ENCODE results near the gene C9orf153. TPM values are rescaled to one million over a fixed set of nuclear protein-coding genes. Genes with fewer than 3 reads are reported as not detected.

The C9orf153 gene
- total RNA-seq, 1 experiment from 2014 or later = not detected

DNA sequence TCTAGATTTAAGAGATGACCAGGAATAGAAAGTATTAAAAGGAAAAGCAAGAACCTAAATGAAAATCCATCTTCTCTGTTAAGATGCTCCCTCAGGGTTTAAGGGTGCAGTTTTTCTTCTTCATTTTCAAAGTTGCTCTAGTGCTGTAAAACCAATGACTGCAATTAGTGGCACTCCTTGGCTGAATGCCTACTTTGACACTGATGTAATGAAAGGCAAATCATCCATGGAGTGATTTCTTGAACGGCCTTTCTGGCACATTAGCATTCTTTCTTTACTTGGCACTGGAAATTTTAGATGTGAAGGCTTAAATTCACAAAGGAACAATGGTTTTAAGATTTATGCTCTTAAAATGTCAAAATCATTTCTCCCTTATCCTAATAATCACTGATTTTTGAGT, 42.2 kb upstream of the C9orf153 start:
- ChIA-PET RAD21 (ENCODE audit: low non-redundant PET in 1 of 2, low total read pairs in 2 of 2, uncharacterized antibody in 2 of 2, unreplicated experiment in 2 of 2) (no interaction called here), CTCF (no interaction called here), POLR2A (no interaction called here)
- Histone ChIP-seq H2AFZ (ENCODE audit: low read depth, low read length, poor library complexity, severe bottlenecking) (no peak overlapping the region), H3K9me2 (ENCODE audit: insufficient read depth) (no peaks in the 10 kb centered on the region), H3K9me3 (ENCODE audit: control insufficient read depth in 1 of 2, insufficient read depth in 1 of 2, low read depth in 1 of 2, low read length in 2 of 2) (no peaks in the 10 kb centered on the region), H3K27ac (ENCODE audit: low read depth, low read length) (no peak overlapping the region), H3K4me3 (replicated peaks in 1 of 2; ENCODE audit: low read depth in 1 of 2, low read length in 2 of 2) (no peak overlapping the region), H3K4me2 (ENCODE audit: low read length) (no peak overlapping the region), H3K36me3 (ENCODE audit: control insufficient read depth in 1 of 2, insufficient read depth in 2 of 2, low read length in 2 of 2) (peaks cover 16 to 39% of the 10 kb centered on the region in 2 experiments; a peak in 3 of 4 replicates), H4K20me1 (ENCODE audit: insufficient read depth) (no peaks in the 10 kb centered on the region), H3K4me1 (ENCODE audit: control insufficient read depth in 1 of 2, insufficient read depth in 2 of 2, low read length in 2 of 2) (peaks cover 2 to 7% of the 10 kb centered on the region in 2 experiments; a peak in 3 of 4 replicates), H3K27me3 (ENCODE audit: insufficient read depth, low read length) (no peaks in the 10 kb centered on the region), H3K79me2 (ENCODE audit: insufficient read depth, low read length) (no peaks in the 10 kb centered on the region), H3K9ac (ENCODE audit: low read length) (no peak overlapping the region)
- no TSS peak for BruUV-seq (replicated peaks)
- ATAC-seq = no peak
- TF ChIP-seq FOSL1 (IDR thresholded peaks at IDR 0.05; ENCODE audit: low read depth) = no peak
- no peak for TF ChIP-seq ZNF274 (IDR thresholded peaks at IDR 0.05; ENCODE audit: low read depth, low read length)
- TF ChIP-seq CEBPB (IDR thresholded peaks at IDR 0.05; ENCODE audit: low read depth) = no peak
- TF ChIP-seq, protein P1, sequence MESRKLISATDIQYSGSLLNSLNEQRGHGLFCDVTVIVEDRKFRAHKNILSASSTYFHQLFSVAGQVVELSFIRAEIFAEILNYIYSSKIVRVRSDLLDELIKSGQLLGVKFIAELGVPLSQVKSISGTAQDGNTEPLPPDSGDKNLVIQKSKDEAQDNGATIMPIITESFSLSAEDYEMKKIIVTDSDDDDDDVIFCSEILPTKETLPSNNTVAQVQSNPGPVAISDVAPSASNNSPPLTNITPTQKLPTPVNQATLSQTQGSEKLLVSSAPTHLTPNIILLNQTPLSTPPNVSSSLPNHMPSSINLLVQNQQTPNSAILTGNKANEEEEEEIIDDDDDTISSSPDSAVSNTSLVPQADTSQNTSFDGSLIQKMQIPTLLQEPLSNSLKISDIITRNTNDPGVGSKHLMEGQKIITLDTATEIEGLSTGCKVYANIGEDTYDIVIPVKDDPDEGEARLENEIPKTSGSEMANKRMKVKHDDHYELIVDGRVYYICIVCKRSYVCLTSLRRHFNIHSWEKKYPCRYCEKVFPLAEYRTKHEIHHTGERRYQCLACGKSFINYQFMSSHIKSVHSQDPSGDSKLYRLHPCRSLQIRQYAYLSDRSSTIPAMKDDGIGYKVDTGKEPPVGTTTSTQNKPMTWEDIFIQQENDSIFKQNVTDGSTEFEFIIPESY (IDR thresholded peaks at IDR 0.05; ENCODE audit: extremely low read depth, insufficient replicate concordance, low read length) = no peak
- TF ChIP-seq MAX (IDR thresholded peaks at IDR 0.05) = no peak
- TF ChIP-seq SIN3A (IDR thresholded peaks at IDR 0.05; ENCODE audit: low read depth) = no peak
- TF ChIP-seq, protein P2, sequence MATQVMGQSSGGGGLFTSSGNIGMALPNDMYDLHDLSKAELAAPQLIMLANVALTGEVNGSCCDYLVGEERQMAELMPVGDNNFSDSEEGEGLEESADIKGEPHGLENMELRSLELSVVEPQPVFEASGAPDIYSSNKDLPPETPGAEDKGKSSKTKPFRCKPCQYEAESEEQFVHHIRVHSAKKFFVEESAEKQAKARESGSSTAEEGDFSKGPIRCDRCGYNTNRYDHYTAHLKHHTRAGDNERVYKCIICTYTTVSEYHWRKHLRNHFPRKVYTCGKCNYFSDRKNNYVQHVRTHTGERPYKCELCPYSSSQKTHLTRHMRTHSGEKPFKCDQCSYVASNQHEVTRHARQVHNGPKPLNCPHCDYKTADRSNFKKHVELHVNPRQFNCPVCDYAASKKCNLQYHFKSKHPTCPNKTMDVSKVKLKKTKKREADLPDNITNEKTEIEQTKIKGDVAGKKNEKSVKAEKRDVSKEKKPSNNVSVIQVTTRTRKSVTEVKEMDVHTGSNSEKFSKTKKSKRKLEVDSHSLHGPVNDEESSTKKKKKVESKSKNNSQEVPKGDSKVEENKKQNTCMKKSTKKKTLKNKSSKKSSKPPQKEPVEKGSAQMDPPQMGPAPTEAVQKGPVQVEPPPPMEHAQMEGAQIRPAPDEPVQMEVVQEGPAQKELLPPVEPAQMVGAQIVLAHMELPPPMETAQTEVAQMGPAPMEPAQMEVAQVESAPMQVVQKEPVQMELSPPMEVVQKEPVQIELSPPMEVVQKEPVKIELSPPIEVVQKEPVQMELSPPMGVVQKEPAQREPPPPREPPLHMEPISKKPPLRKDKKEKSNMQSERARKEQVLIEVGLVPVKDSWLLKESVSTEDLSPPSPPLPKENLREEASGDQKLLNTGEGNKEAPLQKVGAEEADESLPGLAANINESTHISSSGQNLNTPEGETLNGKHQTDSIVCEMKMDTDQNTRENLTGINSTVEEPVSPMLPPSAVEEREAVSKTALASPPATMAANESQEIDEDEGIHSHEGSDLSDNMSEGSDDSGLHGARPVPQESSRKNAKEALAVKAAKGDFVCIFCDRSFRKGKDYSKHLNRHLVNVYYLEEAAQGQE (IDR thresholded peaks at IDR 0.05; ENCODE audit: low read depth) = no peak
- TF ChIP-seq, protein P3, sequence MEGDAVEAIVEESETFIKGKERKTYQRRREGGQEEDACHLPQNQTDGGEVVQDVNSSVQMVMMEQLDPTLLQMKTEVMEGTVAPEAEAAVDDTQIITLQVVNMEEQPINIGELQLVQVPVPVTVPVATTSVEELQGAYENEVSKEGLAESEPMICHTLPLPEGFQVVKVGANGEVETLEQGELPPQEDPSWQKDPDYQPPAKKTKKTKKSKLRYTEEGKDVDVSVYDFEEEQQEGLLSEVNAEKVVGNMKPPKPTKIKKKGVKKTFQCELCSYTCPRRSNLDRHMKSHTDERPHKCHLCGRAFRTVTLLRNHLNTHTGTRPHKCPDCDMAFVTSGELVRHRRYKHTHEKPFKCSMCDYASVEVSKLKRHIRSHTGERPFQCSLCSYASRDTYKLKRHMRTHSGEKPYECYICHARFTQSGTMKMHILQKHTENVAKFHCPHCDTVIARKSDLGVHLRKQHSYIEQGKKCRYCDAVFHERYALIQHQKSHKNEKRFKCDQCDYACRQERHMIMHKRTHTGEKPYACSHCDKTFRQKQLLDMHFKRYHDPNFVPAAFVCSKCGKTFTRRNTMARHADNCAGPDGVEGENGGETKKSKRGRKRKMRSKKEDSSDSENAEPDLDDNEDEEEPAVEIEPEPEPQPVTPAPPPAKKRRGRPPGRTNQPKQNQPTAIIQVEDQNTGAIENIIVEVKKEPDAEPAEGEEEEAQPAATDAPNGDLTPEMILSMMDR (IDR thresholded peaks at IDR 0.05 in 2 of 3, conservative IDR thresholded peaks at IDR 0.05 in 1 of 3; ENCODE audit: borderline replicate concordance in 1 of 3, insufficient read depth in 1 of 3, low read depth in 2 of 3, low read length in 2 of 3) = no peak
- no peak for TF ChIP-seq CBX3 (IDR thresholded peaks at IDR 0.05; ENCODE audit: low read depth)
- no peak for TF ChIP-seq SP1 (IDR thresholded peaks at IDR 0.05; ENCODE audit: low read depth)
- TF ChIP-seq, protein P4, sequence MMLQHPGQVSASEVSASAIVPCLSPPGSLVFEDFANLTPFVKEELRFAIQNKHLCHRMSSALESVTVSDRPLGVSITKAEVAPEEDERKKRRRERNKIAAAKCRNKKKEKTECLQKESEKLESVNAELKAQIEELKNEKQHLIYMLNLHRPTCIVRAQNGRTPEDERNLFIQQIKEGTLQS (IDR thresholded peaks at IDR 0.05) = no peak
- TF ChIP-seq SRF (IDR thresholded peaks at IDR 0.05; ENCODE audit: low read depth) = no peak
- no peak for TF ChIP-seq EGR1 (IDR thresholded peaks at IDR 0.05; ENCODE audit: low read depth)
- TF ChIP-seq POLR2AphosphoS5 (IDR thresholded peaks at IDR 0.05; ENCODE audit: low read depth, low read length) = no peak
- no peak for TF ChIP-seq RAD21 (IDR thresholded peaks at IDR 0.05; ENCODE audit: low read depth)
- TF ChIP-seq JUND (IDR thresholded peaks at IDR 0.05) = no peak
- no peak for TF ChIP-seq EZH2 (IDR thresholded peaks at IDR 0.05)
- no peak for TF ChIP-seq EZH2phosphoT487 (IDR thresholded peaks at IDR 0.05; ENCODE audit: borderline replicate concordance)
- intact Hi-C loops (cut with micrococcal nuclease) = no loop called here
- no peak for DNase-seq (ENCODE audit: low read depth, low spot score)

Measured in HCT116 (cell line).